Measurements from ENCODE around the gene SASS6.

The SASS6 gene

DNA sequence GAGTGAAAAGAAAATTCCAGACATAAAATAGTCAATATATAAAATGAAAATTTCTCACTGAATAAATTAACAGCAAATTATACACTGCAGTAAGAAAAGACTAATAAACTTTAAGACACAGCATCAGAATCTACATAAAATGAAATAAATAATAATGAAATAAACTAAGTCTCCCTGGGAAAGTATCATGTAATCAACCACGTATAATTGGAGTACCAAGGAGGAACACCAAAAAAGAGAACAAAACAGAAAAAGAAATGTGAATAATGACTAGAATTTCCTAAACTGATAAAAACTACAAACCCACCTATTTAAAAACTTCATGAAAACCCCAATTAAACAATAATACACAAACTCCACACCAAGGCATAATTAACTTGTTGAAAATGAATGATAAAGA is 43.6 kb downstream of the SASS6 start:
- TF ChIP-seq ZNF133 (tag by site-specific recombination; IDR thresholded peaks at IDR 0.05) (peak; percentile 96), SCRT2 (tag by site-specific recombination; IDR thresholded peaks at IDR 0.05) (no peak)
- TF ChIP-seq, protein P1, sequence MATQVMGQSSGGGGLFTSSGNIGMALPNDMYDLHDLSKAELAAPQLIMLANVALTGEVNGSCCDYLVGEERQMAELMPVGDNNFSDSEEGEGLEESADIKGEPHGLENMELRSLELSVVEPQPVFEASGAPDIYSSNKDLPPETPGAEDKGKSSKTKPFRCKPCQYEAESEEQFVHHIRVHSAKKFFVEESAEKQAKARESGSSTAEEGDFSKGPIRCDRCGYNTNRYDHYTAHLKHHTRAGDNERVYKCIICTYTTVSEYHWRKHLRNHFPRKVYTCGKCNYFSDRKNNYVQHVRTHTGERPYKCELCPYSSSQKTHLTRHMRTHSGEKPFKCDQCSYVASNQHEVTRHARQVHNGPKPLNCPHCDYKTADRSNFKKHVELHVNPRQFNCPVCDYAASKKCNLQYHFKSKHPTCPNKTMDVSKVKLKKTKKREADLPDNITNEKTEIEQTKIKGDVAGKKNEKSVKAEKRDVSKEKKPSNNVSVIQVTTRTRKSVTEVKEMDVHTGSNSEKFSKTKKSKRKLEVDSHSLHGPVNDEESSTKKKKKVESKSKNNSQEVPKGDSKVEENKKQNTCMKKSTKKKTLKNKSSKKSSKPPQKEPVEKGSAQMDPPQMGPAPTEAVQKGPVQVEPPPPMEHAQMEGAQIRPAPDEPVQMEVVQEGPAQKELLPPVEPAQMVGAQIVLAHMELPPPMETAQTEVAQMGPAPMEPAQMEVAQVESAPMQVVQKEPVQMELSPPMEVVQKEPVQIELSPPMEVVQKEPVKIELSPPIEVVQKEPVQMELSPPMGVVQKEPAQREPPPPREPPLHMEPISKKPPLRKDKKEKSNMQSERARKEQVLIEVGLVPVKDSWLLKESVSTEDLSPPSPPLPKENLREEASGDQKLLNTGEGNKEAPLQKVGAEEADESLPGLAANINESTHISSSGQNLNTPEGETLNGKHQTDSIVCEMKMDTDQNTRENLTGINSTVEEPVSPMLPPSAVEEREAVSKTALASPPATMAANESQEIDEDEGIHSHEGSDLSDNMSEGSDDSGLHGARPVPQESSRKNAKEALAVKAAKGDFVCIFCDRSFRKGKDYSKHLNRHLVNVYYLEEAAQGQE (tag by site-specific recombination; IDR thresholded peaks at IDR 0.05), result no peak
- Histone ChIP-seq H3K36me3 (ENCODE audit: control insufficient read depth in 2 of 2, insufficient read depth in 1 of 2, low read length in 2 of 2) (peaks cover 42 to 61% of the 10 kb centered on the region in 2 experiments), H3K4me1 (ENCODE audit: control insufficient read depth, insufficient read depth, low read length) (no peaks in the 10 kb centered on the region), H3K4me3 (ENCODE audit: low read depth, low read length) (no peak overlapping the region), H3K9me3 (ENCODE audit: control insufficient read depth, insufficient read depth, low read depth, low read length) (no peaks in the 10 kb centered on the region), H3K27ac (ENCODE audit: extremely low read depth, low read depth, low read length) (no peak overlapping the region)
- ChIA-PET POLR2A (no interaction called here), CTCF (interaction anchor here (0.6 kb wide), 1 partner anchor 119 kb away, joined by 3 read pairs; the partner anchor contains the start of gene SLC35A3)

DNA sequence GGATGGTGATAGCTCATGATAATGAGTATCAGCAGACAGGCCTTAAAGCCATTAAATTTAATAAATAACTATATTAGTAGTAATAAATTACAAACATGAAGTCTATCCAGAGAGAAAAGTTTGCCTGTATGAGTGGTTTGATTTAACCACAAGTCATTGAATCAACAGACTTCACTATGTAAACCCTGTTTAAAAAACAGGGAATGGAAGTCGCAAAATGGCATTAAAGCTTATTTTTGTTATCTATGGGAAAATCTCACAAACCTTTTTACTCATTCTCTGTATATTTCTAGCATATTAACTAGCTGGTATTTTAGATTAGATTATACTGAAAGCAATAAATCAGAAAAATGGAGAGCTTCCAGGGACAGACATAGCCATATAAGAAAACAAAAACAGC is 45.3 kb downstream of the SASS6 start:
- Histone ChIP-seq H3K4me1 (ENCODE audit: control insufficient read depth, insufficient read depth, low read length) (no peaks in the 10 kb centered on the region), H3K4me3 (ENCODE audit: low read depth, low read length) (no peak overlapping the region), H3K27ac (ENCODE audit: extremely low read depth, low read depth, low read length) (no peak overlapping the region), H3K36me3 (ENCODE audit: control insufficient read depth in 2 of 2, insufficient read depth in 1 of 2, low read length in 2 of 2) (peaks cover 40 to 61% of the 10 kb centered on the region in 2 experiments), H3K9me3 (ENCODE audit: control insufficient read depth, insufficient read depth, low read depth, low read length) (no peaks in the 10 kb centered on the region)
- ChIA-PET POLR2A (no interaction called here), CTCF (interaction anchor here (0.6 to 0.9 kb wide), 3 partner anchors 368 to 382 kb away, joined by 3 to 4 read pairs (median 4); no protein-coding TSS in a partner anchor)
- TF ChIP-seq ZNF174 (tag by site-specific recombination; IDR thresholded peaks at IDR 0.05) (no peak), ZNF426 (tag by site-specific recombination; IDR thresholded peaks at IDR 0.05) (no peak), ZNF169 (tag by site-specific recombination; IDR thresholded peaks at IDR 0.05) (no peak), KLF10 (tag by site-specific recombination; IDR thresholded peaks at IDR 0.05) (no peak), ZFP3 (tag by site-specific recombination; IDR thresholded peaks at IDR 0.05; ENCODE audit: low read depth) (no peak), ZNF560 (tag by site-specific recombination; IDR thresholded peaks at IDR 0.05; ENCODE audit: borderline replicate concordance) (no peak), ZBTB8A (tag by site-specific recombination; IDR thresholded peaks at IDR 0.05) (no peak), KLF9 (tag by site-specific recombination; IDR thresholded peaks at IDR 0.05; ENCODE audit: low read depth) (no peak), ZFP69B (tag by site-specific recombination; IDR thresholded peaks at IDR 0.05) (no peak), KLF8 (tag by site-specific recombination; IDR thresholded peaks at IDR 0.05) (no peak), ZNF626 (tag by site-specific recombination; IDR thresholded peaks at IDR 0.05) (no peak), GLI4 (tag by site-specific recombination; IDR thresholded peaks at IDR 0.05) (no peak)

DNA sequence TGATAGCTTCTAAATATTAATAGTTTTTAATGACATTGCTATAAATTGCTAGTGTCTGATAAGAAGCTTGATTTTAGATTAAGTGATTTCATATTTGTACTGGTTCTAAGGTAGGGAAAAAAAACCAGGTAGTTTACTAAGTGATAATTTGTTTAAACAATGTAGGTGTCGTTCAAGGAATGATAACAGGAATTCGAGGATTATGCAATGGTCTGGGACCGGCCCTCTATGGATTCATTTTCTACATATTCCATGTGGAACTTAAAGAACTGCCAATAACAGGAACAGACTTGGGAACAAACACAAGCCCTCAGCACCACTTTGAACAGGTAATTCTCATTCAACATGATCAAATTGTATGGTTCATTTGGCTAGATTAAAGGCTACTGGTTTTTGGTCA is 52.4 kb downstream of the SASS6 start:
- ChIA-PET CTCF (interaction anchor here (1.0 kb wide), 1 partner anchor 788 kb away, joined by 3 read pairs; no protein-coding TSS in a partner anchor), POLR2A (no interaction called here)
- H3K9me3 ChIP-seq (ENCODE audit: control insufficient read depth, insufficient read depth, low read depth, low read length), result no peaks in the 10 kb centered on the region
- peaks cover 35 to 78% of the 10 kb centered on the region in 2 experiments for H3K36me3 ChIP-seq (ENCODE audit: control insufficient read depth in 2 of 2, insufficient read depth in 1 of 2, low read length in 2 of 2)
- no peak overlapping the region for H3K4me3 ChIP-seq (ENCODE audit: low read depth, low read length)
- no peak overlapping the region for H3K27ac ChIP-seq (ENCODE audit: extremely low read depth, low read depth, low read length)
- H3K4me1 ChIP-seq (ENCODE audit: control insufficient read depth, insufficient read depth, low read length), result no peaks in the 10 kb centered on the region
- no peak for TF ChIP-seq ZNF777 (tag by site-specific recombination; IDR thresholded peaks at IDR 0.05; ENCODE audit: borderline replicate concordance)
- no peak for TF ChIP-seq ZNF423 (tag by site-specific recombination; IDR thresholded peaks at IDR 0.05)
- TF ChIP-seq HOXD13 (CRISPR knock-in tag; IDR thresholded peaks at IDR 0.05; ENCODE audit: borderline replicate concordance), result no peak
- TF ChIP-seq GLI2 (tag by site-specific recombination; IDR thresholded peaks at IDR 0.05; ENCODE audit: borderline replicate concordance, low read depth), result no peak
- no peak for TF ChIP-seq ZNF677 (tag by site-specific recombination; IDR thresholded peaks at IDR 0.05)
- no peak for TF ChIP-seq ZNF146 (tag by site-specific recombination; IDR thresholded peaks at IDR 0.05)
- TF ChIP-seq, protein P2, sequence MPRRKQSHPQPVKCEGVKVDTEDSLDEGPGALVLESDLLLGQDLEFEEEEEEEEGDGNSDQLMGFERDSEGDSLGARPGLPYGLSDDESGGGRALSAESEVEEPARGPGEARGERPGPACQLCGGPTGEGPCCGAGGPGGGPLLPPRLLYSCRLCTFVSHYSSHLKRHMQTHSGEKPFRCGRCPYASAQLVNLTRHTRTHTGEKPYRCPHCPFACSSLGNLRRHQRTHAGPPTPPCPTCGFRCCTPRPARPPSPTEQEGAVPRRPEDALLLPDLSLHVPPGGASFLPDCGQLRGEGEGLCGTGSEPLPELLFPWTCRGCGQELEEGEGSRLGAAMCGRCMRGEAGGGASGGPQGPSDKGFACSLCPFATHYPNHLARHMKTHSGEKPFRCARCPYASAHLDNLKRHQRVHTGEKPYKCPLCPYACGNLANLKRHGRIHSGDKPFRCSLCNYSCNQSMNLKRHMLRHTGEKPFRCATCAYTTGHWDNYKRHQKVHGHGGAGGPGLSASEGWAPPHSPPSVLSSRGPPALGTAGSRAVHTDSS (tag by site-specific recombination; IDR thresholded peaks at IDR 0.05), result no peak
- TF ChIP-seq ZNF169 (tag by site-specific recombination; IDR thresholded peaks at IDR 0.05), result no peak
- TF ChIP-seq, protein P3, sequence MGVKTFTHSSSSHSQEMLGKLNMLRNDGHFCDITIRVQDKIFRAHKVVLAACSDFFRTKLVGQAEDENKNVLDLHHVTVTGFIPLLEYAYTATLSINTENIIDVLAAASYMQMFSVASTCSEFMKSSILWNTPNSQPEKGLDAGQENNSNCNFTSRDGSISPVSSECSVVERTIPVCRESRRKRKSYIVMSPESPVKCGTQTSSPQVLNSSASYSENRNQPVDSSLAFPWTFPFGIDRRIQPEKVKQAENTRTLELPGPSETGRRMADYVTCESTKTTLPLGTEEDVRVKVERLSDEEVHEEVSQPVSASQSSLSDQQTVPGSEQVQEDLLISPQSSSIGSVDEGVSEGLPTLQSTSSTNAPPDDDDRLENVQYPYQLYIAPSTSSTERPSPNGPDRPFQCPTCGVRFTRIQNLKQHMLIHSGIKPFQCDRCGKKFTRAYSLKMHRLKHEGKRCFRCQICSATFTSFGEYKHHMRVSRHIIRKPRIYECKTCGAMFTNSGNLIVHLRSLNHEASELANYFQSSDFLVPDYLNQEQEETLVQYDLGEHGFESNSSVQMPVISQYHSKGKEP (tag by site-specific recombination; IDR thresholded peaks at IDR 0.05), result no peak
- TF ChIP-seq, protein P4, sequence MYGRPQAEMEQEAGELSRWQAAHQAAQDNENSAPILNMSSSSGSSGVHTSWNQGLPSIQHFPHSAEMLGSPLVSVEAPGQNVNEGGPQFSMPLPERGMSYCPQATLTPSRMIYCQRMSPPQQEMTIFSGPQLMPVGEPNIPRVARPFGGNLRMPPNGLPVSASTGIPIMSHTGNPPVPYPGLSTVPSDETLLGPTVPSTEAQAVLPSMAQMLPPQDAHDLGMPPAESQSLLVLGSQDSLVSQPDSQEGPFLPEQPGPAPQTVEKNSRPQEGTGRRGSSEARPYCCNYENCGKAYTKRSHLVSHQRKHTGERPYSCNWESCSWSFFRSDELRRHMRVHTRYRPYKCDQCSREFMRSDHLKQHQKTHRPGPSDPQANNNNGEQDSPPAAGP (tag by site-specific recombination; IDR thresholded peaks at IDR 0.05), result no peak

Data from HEK293 (cell line).